Measurements from ENCODE around the gene TNFRSF14. TPM values are rescaled to one million over a fixed set of nuclear protein-coding genes. Genes with fewer than 3 reads are reported as not detected.
"Not testable (repeated sequence)": the region's sequence is repeated elsewhere in the genome, so short reads cannot be mapped to it uniquely, and the experiment has no call there.

Gene TNFRSF14
- total RNA-seq, 1 donor, result 135 TPM

DNA sequence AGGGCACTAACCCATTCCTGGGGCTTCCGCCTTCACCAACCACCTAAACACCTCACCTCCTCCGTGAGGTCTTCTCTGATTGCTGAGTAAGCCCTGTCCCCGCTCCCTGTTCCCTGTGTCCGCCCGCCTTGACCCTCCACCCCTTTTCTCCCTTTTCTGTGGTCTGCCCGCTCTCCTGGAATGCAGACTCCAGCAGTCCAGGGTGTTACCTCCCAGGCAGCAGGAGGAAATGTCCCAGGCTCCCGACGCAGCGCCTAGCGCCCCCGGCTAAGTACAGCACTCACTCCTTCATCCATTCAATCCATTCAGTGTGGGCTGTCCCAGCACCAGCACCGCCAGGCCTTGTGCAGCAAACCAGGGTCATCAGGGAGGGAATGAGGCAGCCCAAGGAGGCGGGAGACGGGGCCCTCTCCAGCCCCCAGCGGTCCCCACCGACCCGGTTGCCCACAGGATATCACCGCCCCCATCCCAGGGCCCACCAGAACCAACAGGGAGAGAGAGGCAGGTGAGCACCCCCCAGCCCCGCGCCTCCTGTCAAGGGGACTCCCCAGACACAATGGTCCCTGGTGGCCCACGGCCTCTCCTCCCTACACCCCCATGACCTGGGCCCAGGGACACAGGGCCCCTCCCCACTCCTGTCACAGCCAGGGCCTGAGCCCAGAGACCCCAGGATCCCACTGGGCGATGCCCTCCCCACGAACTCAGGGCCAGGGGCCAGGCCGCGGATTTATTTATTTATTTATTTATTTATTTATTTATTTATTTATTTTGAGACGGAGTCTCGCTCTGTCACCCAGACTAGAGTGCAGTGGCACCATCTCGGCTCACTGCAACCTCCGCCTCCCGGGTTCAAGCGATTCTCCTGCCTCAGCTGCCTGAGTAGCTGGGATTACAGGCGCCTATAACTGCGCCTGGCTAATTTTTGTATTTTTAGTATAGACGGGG, 10.2 kb downstream of the TNFRSF14 start:
- DNase-seq (ENCODE audit: low read depth in 2 of 3, low spot score in 2 of 3), result no peak

DNA sequence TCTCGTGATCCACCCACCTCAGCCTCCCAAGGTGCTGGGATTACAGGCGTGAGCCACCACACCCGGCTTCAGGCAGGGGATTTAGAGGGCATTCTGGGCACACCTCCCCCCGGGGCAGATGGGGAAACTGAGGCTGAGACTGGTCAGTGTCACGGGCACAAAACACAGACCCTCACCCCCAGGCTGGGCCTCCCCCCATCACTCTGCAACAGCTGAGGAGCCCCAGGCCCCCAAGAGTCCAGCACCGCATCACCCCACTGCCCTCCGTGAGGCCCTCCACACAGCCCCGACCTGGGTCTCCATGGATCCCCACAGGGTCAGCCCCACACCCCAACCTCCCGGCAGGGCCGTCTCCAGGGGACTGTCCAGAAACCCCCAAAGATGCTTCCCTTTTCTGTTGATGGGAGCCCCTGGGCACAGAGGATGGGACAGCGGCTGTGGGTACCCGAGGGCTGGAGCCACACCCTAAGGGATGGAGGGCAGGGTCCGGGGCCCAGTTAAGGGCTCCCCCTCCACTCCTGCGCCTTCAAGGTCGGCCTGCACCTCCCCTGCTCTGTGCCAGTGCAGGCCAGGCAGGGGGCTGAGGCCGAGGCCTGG, 11.0 kb downstream of the TNFRSF14 start:
- DNase-seq (ENCODE audit: low read depth in 2 of 3, low spot score in 2 of 3), result no peak

DNA sequence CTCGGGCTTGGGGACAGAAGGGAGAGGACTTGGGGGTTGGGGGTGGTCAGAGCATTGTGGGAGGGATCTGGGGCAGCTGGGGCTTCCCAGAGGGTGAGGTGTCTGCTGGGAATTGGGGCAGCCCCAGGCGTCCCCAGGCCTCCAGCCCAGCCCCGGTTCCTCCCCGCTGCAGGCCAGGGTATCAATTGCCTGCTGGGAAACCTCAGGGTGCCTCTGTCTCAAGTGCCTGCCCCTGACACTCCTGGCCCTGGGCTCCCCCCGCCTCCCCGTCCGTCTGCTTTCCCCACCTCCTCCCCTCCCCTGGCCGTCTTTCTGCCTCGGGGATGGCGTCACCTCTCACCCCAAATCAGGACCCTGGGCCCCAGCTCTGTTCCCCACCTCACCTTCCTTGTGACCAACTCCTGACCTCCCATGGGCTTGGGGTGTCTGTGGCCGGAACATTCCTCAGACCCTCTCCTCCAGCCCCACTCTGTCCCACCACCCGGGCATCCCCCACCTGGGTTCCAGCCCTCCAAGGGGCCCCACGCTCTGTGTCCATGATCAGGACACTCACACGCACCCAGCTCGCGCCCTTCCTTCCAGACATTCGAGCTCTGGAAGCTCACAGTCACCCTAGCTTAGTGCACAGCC, 12.1 kb downstream of the TNFRSF14 start:
- not testable (repeated sequence) for DNase-seq (ENCODE audit: low read depth in 2 of 3, low spot score in 2 of 3)

DNA sequence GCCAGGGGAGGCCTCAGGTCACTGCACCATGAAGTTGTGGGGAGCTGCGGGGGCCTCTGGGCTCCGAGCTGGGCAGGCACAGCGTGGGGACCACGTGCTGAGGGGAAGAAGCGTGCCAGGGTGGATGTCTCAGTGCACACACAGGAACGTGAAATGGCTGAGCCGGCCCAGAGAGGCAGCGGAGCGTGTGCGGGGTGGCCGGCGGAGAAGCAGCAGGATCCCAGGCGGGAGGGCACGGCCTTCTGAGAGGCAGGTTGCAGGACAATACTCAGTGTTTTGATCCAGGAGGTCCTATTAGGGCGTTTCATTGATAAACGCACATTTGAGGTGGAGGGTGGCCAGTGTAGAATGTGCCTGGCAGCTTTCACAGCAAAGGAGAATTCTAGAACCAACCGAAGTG, 12.9 kb downstream of the TNFRSF14 start:
- DNase-seq (ENCODE audit: low read depth in 2 of 3, low spot score in 2 of 3), result no peak

- DNase-seq (ENCODE audit: low read depth in 2 of 3, low spot score in 2 of 3), result not testable (repeated sequence)
These were observed 13.5 kb downstream of the TNFRSF14 start for GRCh38 chr1:2569703-2570102.

DNA sequence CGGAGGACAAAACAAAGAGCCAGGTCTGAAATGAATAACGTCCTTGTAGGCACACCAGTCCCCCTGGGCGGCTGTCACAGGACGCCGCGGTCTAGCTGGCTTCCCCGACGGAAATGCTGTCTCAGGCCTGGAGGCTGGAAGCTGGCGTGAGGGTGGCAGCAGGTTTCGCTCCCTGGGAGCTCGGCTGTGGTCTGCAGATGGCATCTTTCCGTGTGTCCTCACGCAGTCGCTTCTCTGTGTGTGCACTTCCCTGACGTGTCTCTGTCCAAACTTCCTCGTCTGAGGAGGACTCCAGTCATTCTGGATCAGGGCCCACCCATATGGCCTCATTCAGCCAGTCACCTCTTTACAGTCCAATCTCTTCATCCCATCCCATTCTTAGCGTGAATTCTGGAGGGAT, 14.2 kb downstream of the TNFRSF14 start:
- DNase-seq (ENCODE audit: low read depth in 2 of 3, low spot score in 2 of 3), result peak in 1 of 3 donors; percentile 36

GRCh38 chr1:2571348-2571747, 15.2 kb downstream of the TNFRSF14 start:
- DNase-seq (ENCODE audit: low read depth in 2 of 3, low spot score in 2 of 3), result no peak

GRCh38 chr1:2573250-2573920, 17.2 kb downstream of the TNFRSF14 start:
- no peak for DNase-seq (ENCODE audit: low read depth in 2 of 3, low spot score in 2 of 3)

- no peak for DNase-seq (ENCODE audit: low read depth in 2 of 3, low spot score in 2 of 3)
These were observed 18.2 kb downstream of the TNFRSF14 start for GRCh38 chr1:2574350-2574749.

DNA sequence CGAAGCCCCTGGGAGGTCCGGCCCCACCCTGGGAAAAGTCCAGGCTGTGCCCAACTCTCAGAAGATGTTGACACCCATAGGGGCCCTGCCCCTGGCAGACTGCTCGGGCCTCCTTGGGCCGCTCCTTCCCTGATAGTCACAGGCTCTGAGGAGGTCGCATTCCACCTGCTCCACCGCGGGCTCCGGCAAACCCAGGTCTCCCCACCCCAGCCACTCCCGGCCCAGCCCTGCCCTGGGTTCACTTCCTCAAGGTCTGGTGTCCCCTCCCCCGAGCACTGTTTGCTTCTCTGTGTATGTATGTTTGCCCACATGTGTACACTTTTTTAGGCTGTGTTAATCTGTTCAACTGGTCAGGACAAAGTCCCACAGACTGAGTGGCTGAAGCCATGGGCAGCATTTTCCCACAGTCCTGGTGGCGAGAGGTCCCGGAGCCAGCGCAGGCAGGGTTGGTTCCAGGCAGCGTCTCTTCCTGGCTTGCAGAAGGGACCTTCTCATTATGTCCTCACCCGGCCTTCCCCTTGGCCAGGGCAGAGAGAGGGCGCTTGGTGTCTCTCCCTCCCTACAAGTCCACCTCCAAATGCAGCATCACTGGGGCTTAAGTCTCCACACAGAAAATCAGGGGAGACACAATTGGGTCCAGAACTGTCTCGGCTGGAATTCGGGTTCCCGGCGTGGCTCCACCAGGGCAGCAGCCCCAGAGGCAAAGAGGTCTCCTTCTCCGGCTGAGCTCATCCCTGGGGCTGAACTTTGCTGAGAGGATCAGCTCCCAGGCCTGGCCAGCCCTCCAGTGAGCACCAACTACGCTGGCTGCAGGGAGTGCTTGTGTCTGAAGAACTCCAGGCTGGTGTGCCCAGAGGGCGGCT, 19.9 kb downstream of the TNFRSF14 start:
- DNase-seq (ENCODE audit: low read depth in 2 of 3, low spot score in 2 of 3), result peak in 1 of 3 donors; percentile 32

DNA sequence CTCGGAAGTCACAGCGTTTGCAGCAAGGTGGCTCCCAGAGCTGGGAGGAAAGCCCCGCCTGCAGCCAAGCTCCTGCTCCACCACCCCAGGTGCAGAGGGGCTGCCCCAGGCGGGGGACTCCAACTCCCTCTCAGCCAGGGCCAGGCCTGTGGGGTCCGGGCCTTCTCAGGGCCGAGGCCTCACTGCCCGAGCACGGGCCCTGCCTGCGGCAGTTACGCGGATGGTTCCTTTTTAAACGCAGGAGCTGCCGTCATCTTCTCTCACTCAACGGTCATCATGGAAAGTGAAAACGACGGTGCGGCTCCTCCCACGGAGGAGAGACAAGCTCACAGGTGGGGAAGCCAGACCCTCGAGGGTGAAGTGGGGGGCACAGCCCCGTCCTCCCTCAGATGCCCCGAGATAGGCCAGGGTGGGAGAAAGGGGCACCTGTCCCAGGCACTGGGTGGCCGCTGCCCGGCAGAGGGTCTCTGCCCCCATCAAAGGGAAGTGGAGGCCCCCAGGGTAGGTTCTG, 21.4 kb downstream of the TNFRSF14 start:
- DNase-seq (ENCODE audit: low read depth in 2 of 3, low spot score in 2 of 3), result not testable (repeated sequence)

- DNase-seq (ENCODE audit: low read depth in 2 of 3, low spot score in 2 of 3), result no peak
These were observed 22.6 kb downstream of the TNFRSF14 start for GRCh38 chr1:2578758-2579118.

DNA sequence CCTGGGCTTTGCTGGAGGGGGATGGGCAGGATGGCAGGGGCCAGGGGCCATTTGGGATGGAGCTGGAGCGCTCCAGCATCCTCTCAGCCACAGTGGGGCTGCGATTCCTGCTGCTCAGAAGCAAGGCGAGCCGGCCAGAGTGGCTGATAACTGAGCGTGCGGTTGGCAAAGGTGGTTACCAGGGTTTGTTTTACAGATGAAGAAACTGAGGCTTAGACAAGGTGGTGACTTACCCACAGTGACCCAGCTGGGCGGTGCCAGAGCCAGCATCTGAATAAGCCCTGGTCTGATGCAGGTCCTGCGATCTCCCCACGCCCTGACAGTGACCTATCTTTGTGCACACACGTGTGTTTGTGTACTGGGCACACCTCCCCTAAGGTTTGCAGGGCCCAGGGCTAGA, 24.5 kb downstream of the TNFRSF14 start:
- DNase-seq (ENCODE audit: low read depth in 2 of 3, low spot score in 2 of 3), result no peak

GRCh38 chr1:2582391-2582790, 26.2 kb downstream of the TNFRSF14 start:
- no peak for DNase-seq (ENCODE audit: low read depth in 2 of 3, low spot score in 2 of 3)

- no peak for DNase-seq (ENCODE audit: low read depth in 2 of 3, low spot score in 2 of 3)
These were observed 27.2 kb downstream of the TNFRSF14 start for GRCh38 chr1:2583331-2583791.

DNA sequence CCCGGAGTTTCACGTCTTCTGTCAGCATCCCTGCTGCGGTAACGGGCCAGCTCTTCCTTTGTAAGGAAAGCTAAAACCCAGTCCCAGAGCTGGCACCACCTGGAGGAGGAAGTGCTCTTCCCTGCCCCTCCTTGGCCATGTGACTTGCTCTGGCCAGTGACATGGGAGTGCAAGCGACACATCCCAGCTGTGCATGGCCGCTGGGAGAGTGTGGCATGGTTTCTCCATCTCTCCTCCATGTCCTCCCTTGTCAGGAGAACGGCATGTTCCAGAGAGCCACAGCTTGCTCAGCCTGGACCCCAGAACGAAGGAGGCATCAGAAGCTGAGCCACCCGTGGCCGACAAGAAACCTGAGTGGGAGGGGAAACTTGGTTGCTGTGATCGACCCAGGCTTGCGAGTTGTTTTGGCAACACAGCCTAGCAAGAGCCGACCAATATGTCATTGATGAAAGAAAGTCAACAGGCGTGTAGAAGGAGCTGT, 27.7 kb downstream of the TNFRSF14 start:
- no peak for DNase-seq (ENCODE audit: low read depth in 2 of 3, low spot score in 2 of 3)

- DNase-seq (ENCODE audit: low read depth in 2 of 3, low spot score in 2 of 3), result peak in 1 of 3 donors; percentile 25
These were observed 28.6 kb downstream of the TNFRSF14 start for GRCh38 chr1:2584686-2585317.

- peak; percentile 57 to 94 (median 90) for DNase-seq (ENCODE audit: low read depth in 2 of 3, low spot score in 2 of 3)
These were observed 29.3 kb downstream of the TNFRSF14 start for GRCh38 chr1:2585318-2586092.
